SW 1271 (cell line): ENCODE results near the gene SLC26A3.

ENCODE experiments used
- DNase-seq, 2 experiments: peaks; one replicate each; lab custom pipeline; 2025; lab: John Stamatoyannopoulos, UW

The SLC26A3 gene

GRCh38 chr7:107744345-107744750 lies 58.7 kb downstream of the SLC26A3 start:
- no peak for DNase-seq

GRCh38 chr7:107743567-107744344 lies 59.3 kb downstream of the SLC26A3 start, which contains the start of gene CBLL1:
TSS of gene CBLL1 (plus strand) at chr7:107744142. CDS start at chr7:107744164, 22 bp downstream.
- peak; percentile 71 to 95 for DNase-seq

- DNase-seq = peak in 1 of 2 experiments; percentile 44
Observed at GRCh38 chr7:107742678-107743566, 60.1 kb downstream of the SLC26A3 start.

GRCh38 chr7:107728276-107728675 lies 74.7 kb downstream of the SLC26A3 start:
- no peak for DNase-seq

- DNase-seq = no peak
Observed at GRCh38 chr7:107726356-107727130, 76.5 kb downstream of the SLC26A3 start.

- peak; percentile 6 to 48 for DNase-seq
Observed at GRCh38 chr7:107725138-107725740, 77.8 kb downstream of the SLC26A3 start.

- DNase-seq = no peak
Observed at GRCh38 chr7:107723255-107723654, 79.8 kb downstream of the SLC26A3 start.

- no peak for DNase-seq
Observed at GRCh38 chr7:107721286-107721685, 81.7 kb downstream of the SLC26A3 start.

GRCh38 chr7:107718456-107719193 lies 84.4 kb downstream of the SLC26A3 start:
- no peak for DNase-seq

GRCh38 chr7:107715531-107715930 lies 87.5 kb downstream of the SLC26A3 start:
- no peak for DNase-seq
